Activated naive CD4-positive, alpha-beta T cell treated with anti-CD3 and anti-CD28 coated beads, Interleukin-2, amount 50 U/mL, for 24 hours (primary cell): Measurements from ENCODE around the gene IMPA2.
"Not testable (repeated sequence)": the region's sequence is repeated elsewhere in the genome, so short reads cannot be mapped to it uniquely, and the experiment has no call there.

Experiments used
- H3K27ac Mint-ChIP-seq: one replicate; pipeline ENCODE4 v1.8.0; 2021; ENCODE audit warnings: mild to moderate bottlenecking, mixed read lengths
- H3K27me3 Mint-ChIP-seq: one replicate; pipeline ENCODE4 v1.8.0; 2021; ENCODE audit warnings: mixed read lengths
- H3K36me3 Mint-ChIP-seq: one replicate; pipeline ENCODE4 v1.8.0; 2021; ENCODE audit warnings: mixed read lengths
- H3K4me1 Mint-ChIP-seq: one replicate; pipeline ENCODE4 v1.8.0; 2021; ENCODE audit warnings: mixed read lengths
- H3K4me3 Mint-ChIP-seq: one replicate; pipeline ENCODE4 v1.8.0; 2021; ENCODE audit warnings: mild to moderate bottlenecking, mixed read lengths
- H3K9me3 Mint-ChIP-seq: one replicate; pipeline ENCODE4 v1.8.0; 2021; ENCODE audit warnings: mixed read lengths

The IMPA2 gene

DNA sequence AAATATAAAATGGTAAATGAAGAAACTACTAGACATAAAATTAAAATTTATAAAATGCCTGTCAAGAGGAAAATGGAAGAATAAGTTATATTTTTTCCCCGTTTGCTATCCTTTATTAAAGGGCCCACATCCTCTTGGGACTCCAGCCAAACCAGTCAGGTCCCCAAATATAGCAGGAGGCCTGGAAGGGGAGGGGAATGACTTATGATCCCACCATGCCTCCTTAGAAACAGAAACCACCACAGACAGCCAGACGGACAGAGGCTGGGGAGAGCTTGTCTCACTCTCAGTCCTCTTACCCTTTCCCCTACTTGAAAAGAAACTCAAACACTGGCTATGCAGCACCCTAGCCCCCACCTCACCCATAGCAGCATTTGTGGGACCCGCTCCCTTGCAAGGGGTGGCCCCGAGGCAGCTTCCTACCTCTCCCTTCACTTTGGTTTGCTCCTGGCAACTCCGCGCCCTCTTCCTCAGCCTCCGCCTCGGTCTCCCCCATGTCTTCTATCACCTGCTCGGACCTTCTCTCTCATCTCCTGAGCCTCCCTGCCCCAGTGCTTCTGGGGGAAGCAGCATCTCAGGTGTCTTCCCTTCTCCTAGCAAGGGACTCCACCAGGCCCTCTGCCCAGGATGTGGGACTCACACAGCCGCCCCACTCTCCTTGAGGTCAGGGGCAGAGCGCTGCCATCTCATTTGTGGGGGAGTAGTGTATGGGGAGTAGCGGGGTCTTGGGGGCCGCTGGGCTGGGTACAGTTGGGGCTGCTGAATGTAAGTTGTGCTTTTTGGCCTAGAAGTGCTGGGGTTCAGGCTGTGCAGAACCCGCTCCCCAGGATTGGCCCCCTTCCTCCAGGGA, 75.0 kb downstream of the IMPA2 start:
- Mint-ChIP-seq H3K4me3 (no peak overlapping the region), H3K27ac (no peak overlapping the region), H3K36me3 (no peaks in the 10 kb centered on the region), H3K4me1 (no peaks in the 10 kb centered on the region), H3K27me3 (peaks cover 4% of the 10 kb centered on the region), H3K9me3 (no peaks in the 10 kb centered on the region)

DNA sequence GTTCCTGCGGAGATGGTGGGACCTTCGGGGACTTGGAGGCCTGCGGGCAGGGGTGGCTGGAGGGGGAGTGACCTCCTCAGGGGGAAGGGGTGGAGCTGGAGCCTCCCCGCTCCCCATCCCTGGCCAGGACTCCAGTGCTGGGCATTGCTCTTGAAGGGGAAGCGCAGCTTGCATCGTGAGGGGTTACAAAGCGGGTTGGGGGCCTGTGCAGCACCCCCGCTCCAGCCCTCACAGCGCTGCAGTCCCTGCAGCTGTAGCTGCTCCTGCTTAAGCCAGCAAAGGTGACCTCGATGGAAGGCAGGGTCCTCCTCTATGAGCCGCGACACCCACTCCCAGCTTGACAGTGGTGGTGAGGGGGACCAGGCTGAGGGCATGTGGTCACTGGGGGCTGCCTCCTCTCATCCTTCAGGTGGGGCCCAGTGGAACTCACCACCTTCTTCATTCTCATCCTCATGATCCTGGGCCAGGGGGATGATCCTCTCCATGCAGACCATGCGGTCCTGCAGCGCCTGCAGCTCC, 75.6 kb downstream of the IMPA2 start:
- no peak overlapping the region for H3K4me3 Mint-ChIP-seq
- H3K4me1 Mint-ChIP-seq, result no peaks in the 10 kb centered on the region
- H3K9me3 Mint-ChIP-seq, result no peaks in the 10 kb centered on the region
- H3K27ac Mint-ChIP-seq, result no peak overlapping the region
- H3K36me3 Mint-ChIP-seq, result no peaks in the 10 kb centered on the region
- H3K27me3 Mint-ChIP-seq, result peaks cover 4% of the 10 kb centered on the region

DNA sequence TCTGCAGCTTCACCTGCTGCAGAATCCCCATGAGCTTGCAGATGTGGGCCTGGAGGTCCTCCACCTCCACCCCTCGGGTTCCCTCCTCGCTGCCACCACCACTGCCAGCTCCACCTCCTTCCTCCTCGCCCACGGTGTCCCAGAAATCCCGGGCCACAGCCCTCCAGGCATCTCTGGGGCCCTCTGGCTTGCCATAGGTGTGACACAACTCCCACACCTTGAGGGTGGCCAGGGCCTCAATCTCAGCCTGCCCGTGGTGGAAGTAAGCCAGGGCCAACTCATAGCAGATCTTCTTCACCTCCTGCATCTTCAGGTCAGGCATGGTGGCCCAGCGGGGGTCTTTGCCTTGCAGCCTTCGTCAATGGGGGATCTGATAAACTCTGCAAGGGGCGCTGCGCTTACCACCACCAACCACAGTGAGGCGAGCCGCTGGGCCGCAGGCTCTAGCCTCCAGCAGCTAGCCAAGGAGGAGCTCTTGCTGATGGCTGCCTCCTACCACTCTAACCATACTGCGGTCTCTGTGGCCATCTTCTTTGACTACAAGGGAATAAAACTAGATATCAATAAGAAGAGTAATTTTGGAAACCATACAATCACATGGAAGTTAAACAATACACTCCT, 76.2 kb downstream of the IMPA2 start:
- H3K9me3 Mint-ChIP-seq, result no peaks in the 10 kb centered on the region
- H3K4me1 Mint-ChIP-seq, result no peaks in the 10 kb centered on the region

GRCh38 chr18:12059334-12060181, 78.3 kb downstream of the IMPA2 start:
- H3K4me1 Mint-ChIP-seq, result no peaks in the 10 kb centered on the region
- no peaks in the 10 kb centered on the region for H3K36me3 Mint-ChIP-seq
- H3K9me3 Mint-ChIP-seq, result no peaks in the 10 kb centered on the region
- H3K27ac Mint-ChIP-seq, result no peak overlapping the region
- no peak overlapping the region for H3K4me3 Mint-ChIP-seq
- peaks cover 2% of the 10 kb centered on the region for H3K27me3 Mint-ChIP-seq

More for the DNA sequence above, 76.2 kb downstream of the IMPA2 start:
- Mint-ChIP-seq H3K36me3 (no peaks in the 10 kb centered on the region), H3K27me3 (peaks cover 4% of the 10 kb centered on the region), H3K4me3 (no peak overlapping the region), H3K27ac (no peak overlapping the region)

DNA sequence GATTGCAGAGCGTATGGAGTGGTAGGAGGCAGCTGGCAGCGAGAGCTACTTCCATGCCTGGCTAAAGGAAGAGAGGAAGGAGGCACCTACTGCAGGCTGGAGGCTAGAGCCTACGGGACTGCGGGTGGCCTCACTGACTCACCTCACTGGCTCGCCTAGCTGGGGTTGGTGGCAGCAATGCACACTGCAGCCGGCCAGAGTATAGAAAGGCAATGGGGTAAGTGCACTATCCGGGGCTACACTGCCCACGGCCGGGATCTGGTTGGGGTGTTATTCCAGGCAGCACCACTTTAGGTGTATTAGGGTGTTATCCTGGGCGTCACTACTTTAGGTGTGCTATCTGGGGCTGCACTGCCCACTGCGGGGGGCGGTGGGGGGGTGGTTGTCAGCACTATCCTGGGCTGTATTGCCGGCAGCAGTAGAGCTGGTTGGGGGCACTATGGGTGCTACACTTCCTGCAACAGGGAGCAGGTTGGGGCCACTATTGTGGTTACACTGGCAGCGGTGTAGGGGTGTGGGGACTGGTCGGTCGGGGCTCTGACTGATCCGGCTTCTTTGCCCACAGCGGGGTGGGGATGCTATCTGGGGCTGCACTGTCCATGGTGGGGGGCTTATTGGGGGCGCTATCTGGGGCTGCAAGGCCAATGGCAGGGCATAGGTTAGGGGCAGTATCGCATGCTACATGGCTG, 79.0 kb downstream of the IMPA2 start:
- Mint-ChIP-seq H3K27me3 (peaks cover 2% of the 10 kb centered on the region), H3K27ac (no peak overlapping the region), H3K9me3 (no peaks in the 10 kb centered on the region), H3K4me3 (no peak overlapping the region), H3K36me3 (no peaks in the 10 kb centered on the region), H3K4me1 (no peaks in the 10 kb centered on the region)

DNA sequence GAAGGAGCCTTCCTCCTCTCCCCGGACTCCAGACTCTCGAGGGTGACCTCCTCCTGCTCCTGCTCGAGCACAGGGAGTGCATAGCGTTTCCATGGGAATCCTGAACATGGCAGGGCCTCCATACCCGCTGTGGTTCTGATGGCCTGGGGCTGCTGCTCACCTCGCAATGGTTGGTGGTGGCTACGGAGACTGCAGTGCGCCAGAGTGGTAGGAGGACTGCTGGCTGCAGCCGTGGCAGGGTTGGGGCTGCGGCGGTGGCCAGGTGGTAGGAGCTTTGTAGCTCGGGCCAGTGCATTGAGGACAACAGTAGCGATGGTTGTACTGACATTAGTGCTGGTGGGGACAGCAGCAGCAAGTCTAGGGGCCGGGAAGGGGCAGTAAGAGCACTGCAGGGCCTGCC, 80.4 kb downstream of the IMPA2 start:
- H3K27me3 Mint-ChIP-seq, result peaks cover 2% of the 10 kb centered on the region

DNA sequence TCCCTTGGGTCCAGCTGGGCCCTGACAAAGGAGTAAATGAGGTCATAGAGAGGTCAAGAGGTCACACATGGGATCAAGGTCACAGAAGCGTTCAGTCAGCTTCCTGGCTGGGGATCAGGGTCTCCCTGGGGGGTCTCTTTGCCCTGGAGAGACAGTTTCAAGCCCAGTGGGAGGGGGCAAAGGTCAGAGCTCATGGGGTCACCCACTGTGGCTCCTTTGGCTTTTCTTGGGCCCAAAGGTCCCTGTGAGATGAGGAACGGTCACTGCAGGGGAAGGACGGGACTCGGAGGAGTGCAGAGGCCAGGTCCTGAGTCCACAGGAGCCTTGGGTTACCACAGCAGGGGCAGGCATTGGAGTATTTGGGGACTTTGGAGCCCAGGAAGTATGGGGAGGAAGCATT, 81.7 kb downstream of the IMPA2 start:
- no peaks in the 10 kb centered on the region for H3K36me3 Mint-ChIP-seq
- H3K4me3 Mint-ChIP-seq, result no peak overlapping the region
- H3K27me3 Mint-ChIP-seq, result peaks cover 2% of the 10 kb centered on the region
- H3K4me1 Mint-ChIP-seq, result no peaks in the 10 kb centered on the region
- H3K9me3 Mint-ChIP-seq, result no peaks in the 10 kb centered on the region
- H3K27ac Mint-ChIP-seq, result no peak overlapping the region

More for the DNA sequence above, 80.4 kb downstream of the IMPA2 start:
- H3K27ac Mint-ChIP-seq, result no peak overlapping the region
- H3K9me3 Mint-ChIP-seq, result no peaks in the 10 kb centered on the region
- no peaks in the 10 kb centered on the region for H3K4me1 Mint-ChIP-seq
- H3K36me3 Mint-ChIP-seq, result no peaks in the 10 kb centered on the region
- no peak overlapping the region for H3K4me3 Mint-ChIP-seq

DNA sequence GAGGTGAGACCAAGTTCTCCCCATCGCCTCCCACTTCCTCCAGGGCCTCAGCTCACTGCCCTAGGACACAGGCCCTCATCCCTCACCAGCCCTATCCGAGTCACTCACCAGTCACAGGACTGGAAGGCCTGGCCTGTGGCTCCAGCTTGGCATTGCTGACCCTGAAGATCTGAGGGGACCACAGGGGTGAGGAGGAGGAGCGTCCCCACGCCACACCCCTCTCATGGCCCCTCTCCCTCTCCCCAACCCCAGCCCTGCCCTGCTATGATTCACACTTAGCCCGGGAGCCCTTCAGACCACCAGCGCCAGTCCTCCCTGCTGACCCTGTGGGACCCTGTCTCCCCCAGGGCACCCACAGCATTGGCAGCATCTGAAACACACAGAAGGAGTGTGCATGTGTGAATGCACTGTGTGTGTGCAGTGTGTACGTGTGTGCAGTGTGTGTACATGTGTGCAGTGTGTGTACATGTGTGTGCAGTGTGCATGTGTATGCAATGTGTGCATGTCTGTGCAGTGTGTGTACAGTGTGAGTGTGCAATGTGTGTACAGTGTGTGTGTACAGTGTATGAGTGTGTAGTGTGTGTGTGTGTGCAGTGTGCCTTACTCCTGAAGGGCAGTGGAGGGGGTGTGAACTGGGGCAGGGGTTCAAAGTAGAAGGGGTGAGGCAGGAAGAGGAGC, 82.9 kb downstream of the IMPA2 start:
- Mint-ChIP-seq H3K9me3 (no peaks in the 10 kb centered on the region), H3K27me3 (peaks cover 5% of the 10 kb centered on the region), H3K36me3 (no peaks in the 10 kb centered on the region), H3K27ac (no peak overlapping the region), H3K4me3 (no peak overlapping the region), H3K4me1 (no peaks in the 10 kb centered on the region)

- Mint-ChIP-seq H3K4me3 (no peak overlapping the region), H3K4me1 (no peaks in the 10 kb centered on the region), H3K27me3 (peaks cover 3% of the 10 kb centered on the region), H3K36me3 (no peaks in the 10 kb centered on the region), H3K27ac (no peak overlapping the region), H3K9me3 (no peaks in the 10 kb centered on the region)
Measured at GRCh38 chr18:12065397-12065796, 84.1 kb downstream of the IMPA2 start.

DNA sequence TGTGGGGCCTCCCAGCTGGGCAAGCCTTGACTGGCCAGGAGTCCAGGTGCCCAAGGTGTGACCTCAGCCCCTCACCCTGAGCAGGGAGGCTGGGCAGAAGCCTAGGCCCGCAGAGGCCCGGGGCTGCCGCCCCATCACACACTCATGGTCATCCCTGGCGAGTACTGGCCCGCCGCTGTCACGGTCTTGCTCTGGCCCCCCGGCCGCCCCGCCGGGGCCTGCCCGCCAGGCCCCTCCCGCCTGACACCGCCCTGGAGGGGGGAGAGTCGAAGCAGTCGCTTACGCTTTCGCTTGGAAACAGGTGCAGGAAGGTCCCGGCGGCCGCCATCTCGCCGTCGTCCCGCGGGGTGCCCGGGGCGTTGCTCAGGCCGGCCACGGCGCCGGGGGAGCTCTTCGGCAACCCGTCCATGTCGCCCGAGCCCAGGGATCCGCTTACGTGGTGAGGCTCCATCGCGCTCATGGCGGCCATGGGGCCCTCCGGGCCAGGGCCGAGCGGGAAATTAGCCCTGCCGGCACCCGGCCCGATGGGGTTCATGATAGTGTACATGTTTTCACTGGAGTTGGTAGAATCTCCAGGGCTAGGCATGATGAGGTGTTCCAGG, 85.7 kb downstream of the IMPA2 start:
- no peaks in the 10 kb centered on the region for H3K4me1 Mint-ChIP-seq
- H3K36me3 Mint-ChIP-seq, result no peaks in the 10 kb centered on the region
- peaks cover 3% of the 10 kb centered on the region for H3K27me3 Mint-ChIP-seq
- no peak overlapping the region for H3K27ac Mint-ChIP-seq
- H3K4me3 Mint-ChIP-seq, result no peak overlapping the region
- no peaks in the 10 kb centered on the region for H3K9me3 Mint-ChIP-seq

GRCh38 chr18:12067671-12068070, 86.4 kb downstream of the IMPA2 start:
- Mint-ChIP-seq H3K27me3 (peaks cover 4% of the 10 kb centered on the region), H3K36me3 (no peaks in the 10 kb centered on the region), H3K4me3 (no peak overlapping the region), H3K9me3 (no peaks in the 10 kb centered on the region), H3K27ac (no peak overlapping the region), H3K4me1 (no peaks in the 10 kb centered on the region)

DNA sequence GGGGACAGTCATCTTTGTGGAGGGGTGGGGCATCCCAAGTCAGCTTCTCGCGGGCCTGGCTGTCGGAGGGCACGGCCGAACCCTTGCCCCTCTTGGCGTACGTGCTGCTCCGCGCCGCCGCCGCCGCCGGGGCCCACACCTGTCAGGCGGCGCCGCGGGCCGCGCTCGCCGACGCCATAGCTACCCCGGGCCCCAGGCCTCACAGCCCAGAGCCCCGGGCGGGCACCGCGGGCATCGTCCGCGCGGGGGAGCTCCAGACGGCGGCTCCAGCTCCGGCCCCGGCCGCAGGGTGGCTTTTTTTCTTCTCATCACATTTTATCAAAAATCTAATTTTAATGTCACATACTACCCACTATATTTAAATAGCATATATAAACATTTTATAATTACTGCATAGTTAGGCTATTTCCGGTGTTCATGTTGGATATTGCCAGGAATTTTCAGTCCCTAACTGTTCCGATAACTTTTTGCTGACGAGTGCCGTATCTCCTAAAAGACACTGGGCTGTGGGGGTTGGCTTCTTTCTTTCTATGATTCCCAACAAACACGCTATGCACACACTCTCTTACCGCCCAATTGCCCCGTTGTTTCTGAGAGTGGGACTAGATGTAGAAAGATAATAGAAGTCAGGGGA, 87.1 kb downstream of the IMPA2 start:
- not testable (repeated sequence) for H3K4me1 Mint-ChIP-seq, H3K27ac Mint-ChIP-seq

GRCh38 chr18:12068950-12069320, 87.6 kb downstream of the IMPA2 start:
- no peak overlapping the region for H3K4me3 Mint-ChIP-seq
- H3K4me1 Mint-ChIP-seq, result no peaks in the 10 kb centered on the region
- no peaks in the 10 kb centered on the region for H3K36me3 Mint-ChIP-seq
- peaks cover 4% of the 10 kb centered on the region for H3K27me3 Mint-ChIP-seq
- H3K27ac Mint-ChIP-seq, result no peak overlapping the region
- H3K9me3 Mint-ChIP-seq, result no peaks in the 10 kb centered on the region

More for the DNA sequence above, 87.1 kb downstream of the IMPA2 start:
- not testable (repeated sequence) for H3K4me3 Mint-ChIP-seq, H3K9me3 Mint-ChIP-seq, H3K36me3 Mint-ChIP-seq, H3K27me3 Mint-ChIP-seq

DNA sequence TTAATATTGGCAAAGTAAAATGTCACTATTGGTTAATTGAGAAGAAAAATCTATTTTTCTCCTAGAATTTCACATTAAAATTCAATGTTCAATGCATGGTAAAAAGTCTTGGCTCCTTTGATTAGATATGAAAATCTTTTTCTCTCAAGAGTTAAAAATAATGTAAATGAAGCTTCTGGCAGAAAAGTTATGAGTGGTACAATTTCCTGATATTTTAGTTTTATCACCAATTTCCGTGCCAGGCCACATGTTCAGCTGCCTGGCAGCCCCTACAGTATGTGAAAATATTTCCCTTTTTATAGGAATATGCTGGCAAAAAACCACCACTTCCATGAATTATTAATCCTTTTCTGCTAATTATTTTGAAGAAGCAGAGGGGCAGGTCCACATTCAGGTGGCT, 89.8 kb downstream of the IMPA2 start:
- not testable (repeated sequence) for H3K27ac Mint-ChIP-seq, H3K4me1 Mint-ChIP-seq, H3K4me3 Mint-ChIP-seq, H3K36me3 Mint-ChIP-seq, H3K27me3 Mint-ChIP-seq, H3K9me3 Mint-ChIP-seq
